ENCODE data around the gene ABCG1. TPM values are rescaled to one million over a fixed set of nuclear protein-coding genes. Genes with fewer than 3 reads are reported as not detected.

ABCG1 gene
- total RNA-seq, 3 donors from 2014 or later, result 10.6 to 26.2 (median 23.7) TPM

GRCh38 chr21:42263591-42264131 lies 44.7 kb downstream of the ABCG1 start:
- peak; percentile 30 to 83 (median 47) for TF ChIP-seq POLR2AphosphoS5 (IDR thresholded peaks at IDR 0.05)
- no peak for TF ChIP-seq POLR2A (IDR thresholded peaks at IDR 0.05)
- H3K27me3 ChIP-seq, result no peaks in the 10 kb centered on the region
- no peaks in the 10 kb centered on the region for H3K36me3 ChIP-seq
- peaks cover 9 to 16% of the 10 kb centered on the region in 2 donors for H3K4me1 ChIP-seq
- peak overlapping the region; percentile 70 to 78 for H3K27ac ChIP-seq
- peak overlapping the region in 1 of 3 donors; percentile 28 for H3K4me3 ChIP-seq
- peak in 1 of 2 donors; percentile 51 for DNase-seq (ENCODE audit: low spot score in 2 of 2)
- no peaks in the 10 kb centered on the region for H3K9me3 ChIP-seq
- intact Hi-C loops (cut with DNase I; ENCODE audit: low total_unique reads), result no loop called here

- peak overlapping the region; percentile 70 to 78 for H3K27ac ChIP-seq
- H3K36me3 ChIP-seq, result no peaks in the 10 kb centered on the region
- peaks cover 9 to 14% of the 10 kb centered on the region in 2 donors for H3K4me1 ChIP-seq
- no peaks in the 10 kb centered on the region for H3K27me3 ChIP-seq
- no peak for DNase-seq (ENCODE audit: low spot score in 2 of 2)
- H3K9me3 ChIP-seq, result no peaks in the 10 kb centered on the region
- intact Hi-C loops (cut with DNase I; ENCODE audit: low total_unique reads), result no loop called here
- TF ChIP-seq POLR2A (IDR thresholded peaks at IDR 0.05), result no peak
- TF ChIP-seq CTCF (IDR thresholded peaks at IDR 0.05), result no peak
- no peak for TF ChIP-seq POLR2AphosphoS5 (IDR thresholded peaks at IDR 0.05)
- no peak overlapping the region for H3K4me3 ChIP-seq
Measured at GRCh38 chr21:42264245-42265195, 45.6 kb downstream of the ABCG1 start.

GRCh38 chr21:42265231-42265812 lies 46.4 kb downstream of the ABCG1 start:
- no peaks in the 10 kb centered on the region for H3K9me3 ChIP-seq
- H3K36me3 ChIP-seq, result no peaks in the 10 kb centered on the region
- no peaks in the 10 kb centered on the region for H3K27me3 ChIP-seq
- intact Hi-C loops (cut with DNase I; ENCODE audit: low total_unique reads), result no loop called here
- H3K4me3 ChIP-seq, result no peak overlapping the region
- H3K27ac ChIP-seq, result no peak overlapping the region
- H3K4me1 ChIP-seq, result peaks cover 9 to 14% of the 10 kb centered on the region in 2 donors
- DNase-seq (ENCODE audit: low spot score in 2 of 2), result no peak
- no peak for TF ChIP-seq CTCF (IDR thresholded peaks at IDR 0.05)
- no peak for TF ChIP-seq POLR2AphosphoS5 (IDR thresholded peaks at IDR 0.05)
- TF ChIP-seq POLR2A (IDR thresholded peaks at IDR 0.05), result no peak

- peaks cover 9 to 13% of the 10 kb centered on the region in 2 donors for H3K4me1 ChIP-seq
- intact Hi-C loops (cut with DNase I; ENCODE audit: low total_unique reads), result no loop called here
- TF ChIP-seq POLR2A (IDR thresholded peaks at IDR 0.05) (no peak), POLR2AphosphoS5 (IDR thresholded peaks at IDR 0.05) (no peak), CTCF (IDR thresholded peaks at IDR 0.05) (no peak)
Measured at GRCh38 chr21:42266971-42267556, 48.1 kb downstream of the ABCG1 start.

GRCh38 chr21:42269386-42269785 lies 50.4 kb downstream of the ABCG1 start:
- no peak for DNase-seq (ENCODE audit: low spot score in 2 of 2)
- no peaks in the 10 kb centered on the region for H3K36me3 ChIP-seq
- H3K27me3 ChIP-seq, result no peaks in the 10 kb centered on the region
- H3K27ac ChIP-seq, result no peak overlapping the region
- intact Hi-C loops (cut with DNase I; ENCODE audit: low total_unique reads), result no loop called here
- no peaks in the 10 kb centered on the region for H3K9me3 ChIP-seq
- TF ChIP-seq POLR2A (IDR thresholded peaks at IDR 0.05) (no peak), POLR2AphosphoS5 (IDR thresholded peaks at IDR 0.05) (no peak), CTCF (IDR thresholded peaks at IDR 0.05) (no peak)
- peaks cover 0 to 1% of the 10 kb centered on the region in 2 donors for H3K4me1 ChIP-seq
- no peak overlapping the region for H3K4me3 ChIP-seq

More at GRCh38 chr21:42266971-42267556, 48.1 kb downstream of the ABCG1 start:
- DNase-seq (ENCODE audit: low spot score in 2 of 2), result no peak
- Histone ChIP-seq H3K9me3 (no peaks in the 10 kb centered on the region), H3K27ac (no peak overlapping the region), H3K27me3 (no peaks in the 10 kb centered on the region), H3K36me3 (no peaks in the 10 kb centered on the region), H3K4me3 (no peak overlapping the region)
